Measurements from ENCODE around the gene ATG4B. TPM values are rescaled to one million over a fixed set of nuclear protein-coding genes. Genes with fewer than 3 reads are reported as not detected.

ATG4B gene
- polyA plus RNA-seq, 1 donor from 2014 or later, result 128 TPM

DNA sequence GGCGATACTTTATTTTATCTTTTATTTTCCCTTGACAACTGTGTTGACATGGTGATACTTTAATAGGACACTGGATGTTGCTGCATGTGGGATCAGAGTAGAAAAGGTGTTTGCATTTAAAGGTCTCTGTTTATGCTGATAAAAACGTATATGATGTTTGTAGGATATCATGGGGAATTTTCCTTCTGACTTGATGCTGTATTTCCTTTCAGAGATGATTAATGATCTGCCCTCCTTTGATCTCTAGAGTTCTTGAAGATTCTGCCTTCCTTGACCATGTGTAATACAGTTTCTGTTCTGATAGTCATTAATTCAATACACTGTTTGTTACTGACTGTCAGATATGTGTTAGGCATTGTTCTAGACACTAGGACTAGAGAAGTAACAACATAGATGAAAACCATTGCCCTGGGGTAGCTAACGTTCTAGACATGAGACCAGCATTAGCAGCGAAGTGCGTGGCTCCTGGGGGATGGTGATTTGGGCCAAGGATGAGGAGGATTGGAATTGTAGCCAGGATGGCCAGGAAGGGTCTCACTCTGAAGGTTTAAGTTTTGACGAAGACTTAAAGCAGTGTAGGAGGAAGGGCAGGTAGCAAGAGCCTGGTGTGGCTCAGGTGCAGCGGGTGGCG, 2.8 kb downstream of the ATG4B start:
- Histone ChIP-seq H3K9ac (ENCODE audit: low read length) (no peak overlapping the region), H3K9me2 (ENCODE audit: insufficient read depth, low read length) (no peaks in the 10 kb centered on the region), H3K9me3 (ENCODE audit: low read length) (no peaks in the 10 kb centered on the region), H3F3A (ENCODE audit: insufficient read depth, low read length, poor library complexity, severe bottlenecking) (no peaks in the 10 kb centered on the region), H4K20me1 (ENCODE audit: insufficient read depth) (peaks cover 3% of the 10 kb centered on the region), H3K4me3 (ENCODE audit: low read length) (no peak overlapping the region), H3K27ac (ENCODE audit: low read length) (no peak overlapping the region), H3K79me2 (replicated peaks; ENCODE audit: insufficient read depth, low read length) (peaks cover 56% of the 10 kb centered on the region), H3K4me2 (ENCODE audit: low read length) (no peak overlapping the region), H3K36me3 (ENCODE audit: insufficient read depth, low read length) (no peaks in the 10 kb centered on the region), H2AFZ (ENCODE audit: low read depth, low read length) (no peak overlapping the region), H3K27me3 (ENCODE audit: insufficient read depth, low read depth, low read length) (no peaks in the 10 kb centered on the region)
- TF ChIP-seq SMC3 (conservative IDR thresholded peaks at IDR 0.05; ENCODE audit: poor library complexity), result no peak
- TF ChIP-seq TAF1 (IDR thresholded peaks at IDR 0.05; ENCODE audit: low read depth), result no peak
- no peak for TF ChIP-seq POLR2AphosphoS5 (IDR thresholded peaks at IDR 0.05)
- TF ChIP-seq EZH2 (IDR thresholded peaks at IDR 0.05; ENCODE audit: borderline replicate concordance, insufficient read depth, low read length, poor library complexity, severe bottlenecking), result no peak
- TF ChIP-seq, protein P1, sequence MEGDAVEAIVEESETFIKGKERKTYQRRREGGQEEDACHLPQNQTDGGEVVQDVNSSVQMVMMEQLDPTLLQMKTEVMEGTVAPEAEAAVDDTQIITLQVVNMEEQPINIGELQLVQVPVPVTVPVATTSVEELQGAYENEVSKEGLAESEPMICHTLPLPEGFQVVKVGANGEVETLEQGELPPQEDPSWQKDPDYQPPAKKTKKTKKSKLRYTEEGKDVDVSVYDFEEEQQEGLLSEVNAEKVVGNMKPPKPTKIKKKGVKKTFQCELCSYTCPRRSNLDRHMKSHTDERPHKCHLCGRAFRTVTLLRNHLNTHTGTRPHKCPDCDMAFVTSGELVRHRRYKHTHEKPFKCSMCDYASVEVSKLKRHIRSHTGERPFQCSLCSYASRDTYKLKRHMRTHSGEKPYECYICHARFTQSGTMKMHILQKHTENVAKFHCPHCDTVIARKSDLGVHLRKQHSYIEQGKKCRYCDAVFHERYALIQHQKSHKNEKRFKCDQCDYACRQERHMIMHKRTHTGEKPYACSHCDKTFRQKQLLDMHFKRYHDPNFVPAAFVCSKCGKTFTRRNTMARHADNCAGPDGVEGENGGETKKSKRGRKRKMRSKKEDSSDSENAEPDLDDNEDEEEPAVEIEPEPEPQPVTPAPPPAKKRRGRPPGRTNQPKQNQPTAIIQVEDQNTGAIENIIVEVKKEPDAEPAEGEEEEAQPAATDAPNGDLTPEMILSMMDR (IDR thresholded peaks at IDR 0.05; ENCODE audit: poor library complexity, severe bottlenecking), result no peak
- TF ChIP-seq, protein P2, sequence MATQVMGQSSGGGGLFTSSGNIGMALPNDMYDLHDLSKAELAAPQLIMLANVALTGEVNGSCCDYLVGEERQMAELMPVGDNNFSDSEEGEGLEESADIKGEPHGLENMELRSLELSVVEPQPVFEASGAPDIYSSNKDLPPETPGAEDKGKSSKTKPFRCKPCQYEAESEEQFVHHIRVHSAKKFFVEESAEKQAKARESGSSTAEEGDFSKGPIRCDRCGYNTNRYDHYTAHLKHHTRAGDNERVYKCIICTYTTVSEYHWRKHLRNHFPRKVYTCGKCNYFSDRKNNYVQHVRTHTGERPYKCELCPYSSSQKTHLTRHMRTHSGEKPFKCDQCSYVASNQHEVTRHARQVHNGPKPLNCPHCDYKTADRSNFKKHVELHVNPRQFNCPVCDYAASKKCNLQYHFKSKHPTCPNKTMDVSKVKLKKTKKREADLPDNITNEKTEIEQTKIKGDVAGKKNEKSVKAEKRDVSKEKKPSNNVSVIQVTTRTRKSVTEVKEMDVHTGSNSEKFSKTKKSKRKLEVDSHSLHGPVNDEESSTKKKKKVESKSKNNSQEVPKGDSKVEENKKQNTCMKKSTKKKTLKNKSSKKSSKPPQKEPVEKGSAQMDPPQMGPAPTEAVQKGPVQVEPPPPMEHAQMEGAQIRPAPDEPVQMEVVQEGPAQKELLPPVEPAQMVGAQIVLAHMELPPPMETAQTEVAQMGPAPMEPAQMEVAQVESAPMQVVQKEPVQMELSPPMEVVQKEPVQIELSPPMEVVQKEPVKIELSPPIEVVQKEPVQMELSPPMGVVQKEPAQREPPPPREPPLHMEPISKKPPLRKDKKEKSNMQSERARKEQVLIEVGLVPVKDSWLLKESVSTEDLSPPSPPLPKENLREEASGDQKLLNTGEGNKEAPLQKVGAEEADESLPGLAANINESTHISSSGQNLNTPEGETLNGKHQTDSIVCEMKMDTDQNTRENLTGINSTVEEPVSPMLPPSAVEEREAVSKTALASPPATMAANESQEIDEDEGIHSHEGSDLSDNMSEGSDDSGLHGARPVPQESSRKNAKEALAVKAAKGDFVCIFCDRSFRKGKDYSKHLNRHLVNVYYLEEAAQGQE (IDR thresholded peaks at IDR 0.05; ENCODE audit: borderline replicate concordance), result no peak
- no peak for TF ChIP-seq EP300 (conservative IDR thresholded peaks at IDR 0.05; ENCODE audit: poor library complexity, severe bottlenecking)
- no peak for TF ChIP-seq MXI1 (conservative IDR thresholded peaks at IDR 0.05; ENCODE audit: poor library complexity, severe bottlenecking)
- no peak for TF ChIP-seq RAD21 (conservative IDR thresholded peaks at IDR 0.05)

DNA sequence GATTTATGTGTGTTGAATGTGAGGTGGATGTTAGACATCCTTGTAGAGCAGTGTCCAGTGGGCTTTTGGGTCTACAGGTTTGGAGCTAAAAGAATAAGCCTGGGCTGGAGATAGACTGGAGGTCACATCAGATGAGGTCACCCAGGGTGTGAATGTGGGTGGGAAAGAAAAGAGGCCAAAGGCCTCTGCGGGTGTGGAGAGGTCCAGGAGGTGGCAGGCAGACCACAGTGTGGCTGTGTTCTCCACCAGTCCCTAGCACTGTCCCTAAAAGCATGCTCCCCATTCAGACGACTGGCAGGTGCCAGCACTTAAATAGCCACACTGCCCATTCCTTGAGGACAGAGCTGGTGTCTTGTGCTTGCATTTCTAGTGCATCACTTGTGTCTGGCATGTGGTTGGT, 4.1 kb downstream of the ATG4B start:
- Histone ChIP-seq H3K27ac (ENCODE audit: low read length) (no peak overlapping the region), H3K4me3 (ENCODE audit: low read length) (no peak overlapping the region), H3K27me3 (ENCODE audit: insufficient read depth, low read depth, low read length) (no peaks in the 10 kb centered on the region), H2AFZ (ENCODE audit: low read depth, low read length) (no peak overlapping the region), H3K4me2 (ENCODE audit: low read length) (no peak overlapping the region), H3K79me2 (replicated peaks; ENCODE audit: insufficient read depth, low read length) (peaks cover 52% of the 10 kb centered on the region), H4K20me1 (ENCODE audit: insufficient read depth) (peaks cover 3% of the 10 kb centered on the region), H3K9ac (ENCODE audit: low read length) (no peak overlapping the region), H3F3A (ENCODE audit: insufficient read depth, low read length, poor library complexity, severe bottlenecking) (no peaks in the 10 kb centered on the region), H3K9me2 (ENCODE audit: insufficient read depth, low read length) (no peaks in the 10 kb centered on the region), H3K9me3 (ENCODE audit: low read length) (no peaks in the 10 kb centered on the region), H3K36me3 (ENCODE audit: insufficient read depth, low read length) (no peaks in the 10 kb centered on the region)
- TF ChIP-seq TAF1 (IDR thresholded peaks at IDR 0.05; ENCODE audit: low read depth), result no peak
- no peak for TF ChIP-seq MXI1 (conservative IDR thresholded peaks at IDR 0.05; ENCODE audit: poor library complexity, severe bottlenecking)
- TF ChIP-seq POLR2AphosphoS5 (IDR thresholded peaks at IDR 0.05), result no peak
- TF ChIP-seq, protein P1 (IDR thresholded peaks at IDR 0.05; ENCODE audit: poor library complexity, severe bottlenecking), result no peak
- no peak for TF ChIP-seq EZH2 (IDR thresholded peaks at IDR 0.05; ENCODE audit: borderline replicate concordance, insufficient read depth, low read length, poor library complexity, severe bottlenecking)
- TF ChIP-seq, protein P2 (IDR thresholded peaks at IDR 0.05; ENCODE audit: borderline replicate concordance), result no peak
- TF ChIP-seq EP300 (conservative IDR thresholded peaks at IDR 0.05; ENCODE audit: poor library complexity, severe bottlenecking), result no peak
- no peak for TF ChIP-seq RAD21 (conservative IDR thresholded peaks at IDR 0.05)
- TF ChIP-seq SMC3 (conservative IDR thresholded peaks at IDR 0.05; ENCODE audit: poor library complexity), result no peak

All from neural cell (in vitro differentiated cells).